HG03103 (cell line): ENCODE results near the gene CLIC4.
A peak's percentile ranks its signal among the peaks of the same experiment; 100 is the strongest.
"Not testable (repeated sequence)": the region's sequence is repeated elsewhere in the genome, so short reads cannot be mapped to it uniquely, and the experiment has no call there.

Experiments used
- ATAC-seq: cut with Tn5 transposase; IDR thresholded peaks from one replicate; pipeline ENCODE4 v1.9.1; 2021; ENCODE audit warnings: low read depth; ENCODE audit not compliant: unreplicated experiment

Gene CLIC4

GRCh38 chr1:24717887-24718650 lies 27.2 kb upstream of the CLIC4 start:
- no peak for ATAC-seq

- no peak for ATAC-seq
Observed at GRCh38 chr1:24720152-24720551, 25.1 kb upstream of the CLIC4 start.

- ATAC-seq, result no peak
Observed at GRCh38 chr1:24721533-24721932, 23.7 kb upstream of the CLIC4 start.

- not testable (repeated sequence) for ATAC-seq
Observed at GRCh38 chr1:24722073-24723035, 22.9 kb upstream of the CLIC4 start.

GRCh38 chr1:24724345-24725208 lies 20.7 kb upstream of the CLIC4 start:
- ATAC-seq, result no peak

GRCh38 chr1:24725209-24725651 lies 20.0 kb upstream of the CLIC4 start:
- no peak for ATAC-seq

- no peak for ATAC-seq
Observed at GRCh38 chr1:24726741-24727140, 18.5 kb upstream of the CLIC4 start.

- peak; percentile 63 for ATAC-seq
Observed at GRCh38 chr1:24727501-24728216, 17.6 kb upstream of the CLIC4 start.

GRCh38 chr1:24728982-24729381 lies 16.3 kb upstream of the CLIC4 start:
- no peak for ATAC-seq

GRCh38 chr1:24732186-24732885 lies 12.9 kb upstream of the CLIC4 start:
- no peak for ATAC-seq

GRCh38 chr1:24733342-24733741 lies 11.9 kb upstream of the CLIC4 start:
- not testable (repeated sequence) for ATAC-seq

GRCh38 chr1:24735156-24735508 lies 10.1 kb upstream of the CLIC4 start:
- ATAC-seq, result no peak

GRCh38 chr1:24735509-24736375 lies 9.5 kb upstream of the CLIC4 start:
- no peak for ATAC-seq

GRCh38 chr1:24737368-24738117 lies 7.7 kb upstream of the CLIC4 start:
- ATAC-seq, result no peak

- ATAC-seq, result no peak
Observed at GRCh38 chr1:24739241-24739640, 6.0 kb upstream of the CLIC4 start.

- ATAC-seq, result no peak
Observed at GRCh38 chr1:24742090-24742938, 2.9 kb upstream of the CLIC4 start.
